ENCODE measurements around the gene CASR. TPM values are rescaled to one million over a fixed set of nuclear protein-coding genes. Genes with fewer than 3 reads are reported as not detected.
"Not testable (repeated sequence)": the region's sequence is repeated elsewhere in the genome, so short reads cannot be mapped to it uniquely, and the experiment has no call there.

The CASR gene
- total RNA-seq (ENCODE audit: unreplicated experiment) = not detected
- long read RNA-seq = 0 reads

GRCh38 chr3:122183521-122183892, at the start of gene CASR:
Gene CASR, plus strand, starts transcription at chr3:122183668. Its CDS starts 70,522 bp downstream, at chr3:122254190.
- peak; percentile 23 for DNase-seq (ENCODE audit: low spot score)
- Mint-ChIP-seq H3K4me3 (ENCODE audit: unreplicated experiment) (peak within 1 kb of the TSS; percentile 87), H3K4me1 (ENCODE audit: unreplicated experiment) (peaks cover 10% of the 10 kb centered on the region), H3K27me3 (ENCODE audit: unreplicated experiment) (peaks cover 13% of the 10 kb centered on the region), H3K27ac (ENCODE audit: unreplicated experiment) (no peak within 1 kb of the TSS), H3K9me3 (ENCODE audit: unreplicated experiment) (no peaks in the 10 kb centered on the region), H3K36me3 (ENCODE audit: low read depth, unreplicated experiment) (no peaks in the 10 kb centered on the region)
- TF ChIP-seq, protein P1, sequence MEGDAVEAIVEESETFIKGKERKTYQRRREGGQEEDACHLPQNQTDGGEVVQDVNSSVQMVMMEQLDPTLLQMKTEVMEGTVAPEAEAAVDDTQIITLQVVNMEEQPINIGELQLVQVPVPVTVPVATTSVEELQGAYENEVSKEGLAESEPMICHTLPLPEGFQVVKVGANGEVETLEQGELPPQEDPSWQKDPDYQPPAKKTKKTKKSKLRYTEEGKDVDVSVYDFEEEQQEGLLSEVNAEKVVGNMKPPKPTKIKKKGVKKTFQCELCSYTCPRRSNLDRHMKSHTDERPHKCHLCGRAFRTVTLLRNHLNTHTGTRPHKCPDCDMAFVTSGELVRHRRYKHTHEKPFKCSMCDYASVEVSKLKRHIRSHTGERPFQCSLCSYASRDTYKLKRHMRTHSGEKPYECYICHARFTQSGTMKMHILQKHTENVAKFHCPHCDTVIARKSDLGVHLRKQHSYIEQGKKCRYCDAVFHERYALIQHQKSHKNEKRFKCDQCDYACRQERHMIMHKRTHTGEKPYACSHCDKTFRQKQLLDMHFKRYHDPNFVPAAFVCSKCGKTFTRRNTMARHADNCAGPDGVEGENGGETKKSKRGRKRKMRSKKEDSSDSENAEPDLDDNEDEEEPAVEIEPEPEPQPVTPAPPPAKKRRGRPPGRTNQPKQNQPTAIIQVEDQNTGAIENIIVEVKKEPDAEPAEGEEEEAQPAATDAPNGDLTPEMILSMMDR (IDR thresholded peaks at IDR 0.05; ENCODE audit: unreplicated experiment) = no peak

GRCh38 chr3:122146466-122146865, 37.0 kb upstream of the CASR start:
- peaks cover 12% of the 10 kb centered on the region for H3K9me3 Mint-ChIP-seq (ENCODE audit: unreplicated experiment)
- TF ChIP-seq, protein P1 (IDR thresholded peaks at IDR 0.05; ENCODE audit: unreplicated experiment) = no peak
- DNase-seq (ENCODE audit: low spot score) = no peak
- no peak overlapping the region for H3K4me3 Mint-ChIP-seq (ENCODE audit: unreplicated experiment)
- H3K4me1 Mint-ChIP-seq (ENCODE audit: unreplicated experiment) = no peaks in the 10 kb centered on the region
- peaks cover 4% of the 10 kb centered on the region for H3K36me3 Mint-ChIP-seq (ENCODE audit: low read depth, unreplicated experiment)
- no peak overlapping the region for H3K27ac Mint-ChIP-seq (ENCODE audit: unreplicated experiment)
- H3K27me3 Mint-ChIP-seq (ENCODE audit: unreplicated experiment) = no peaks in the 10 kb centered on the region

DNA sequence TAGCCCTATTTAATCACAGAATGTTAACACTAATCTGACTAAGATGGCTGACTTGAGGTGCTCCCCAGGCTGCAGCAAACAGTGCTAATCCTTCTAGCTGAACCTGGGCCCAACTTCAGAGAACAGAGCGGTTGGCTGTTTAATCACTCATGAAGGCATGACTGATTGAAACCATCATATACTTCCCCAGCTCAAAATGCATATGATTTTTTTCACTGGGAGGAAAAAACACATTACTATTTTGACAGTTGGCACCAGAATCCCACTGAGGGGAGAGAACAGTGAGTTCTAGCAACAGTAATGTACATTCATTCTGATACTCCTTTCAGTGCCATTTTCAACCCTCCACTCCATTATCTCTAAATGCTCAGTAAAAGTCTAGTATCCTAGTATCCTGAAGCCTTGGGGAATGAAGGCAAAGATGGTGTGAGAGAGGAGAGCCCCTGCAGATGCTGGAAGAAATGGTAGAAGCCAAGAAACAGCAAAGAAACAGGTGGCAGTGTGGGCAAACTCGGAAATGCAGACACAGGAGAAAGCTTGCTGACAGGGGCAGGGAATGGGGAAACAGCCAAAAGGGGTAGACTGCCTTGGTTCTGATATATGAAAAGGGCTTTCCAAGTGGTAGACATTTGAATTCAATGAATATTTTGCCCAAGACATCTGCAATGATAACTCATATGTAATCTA, 34.4 kb upstream of the CASR start:
- TF ChIP-seq, protein P1 (IDR thresholded peaks at IDR 0.05; ENCODE audit: unreplicated experiment) = no peak
- DNase-seq (ENCODE audit: low spot score) = no peak
- H3K27ac Mint-ChIP-seq (ENCODE audit: unreplicated experiment) = no peak overlapping the region
- H3K27me3 Mint-ChIP-seq (ENCODE audit: unreplicated experiment) = no peaks in the 10 kb centered on the region
- H3K9me3 Mint-ChIP-seq (ENCODE audit: unreplicated experiment) = no peaks in the 10 kb centered on the region
- no peak overlapping the region for H3K4me3 Mint-ChIP-seq (ENCODE audit: unreplicated experiment)
- H3K4me1 Mint-ChIP-seq (ENCODE audit: unreplicated experiment) = no peaks in the 10 kb centered on the region
- no peaks in the 10 kb centered on the region for H3K36me3 Mint-ChIP-seq (ENCODE audit: low read depth, unreplicated experiment)

DNA sequence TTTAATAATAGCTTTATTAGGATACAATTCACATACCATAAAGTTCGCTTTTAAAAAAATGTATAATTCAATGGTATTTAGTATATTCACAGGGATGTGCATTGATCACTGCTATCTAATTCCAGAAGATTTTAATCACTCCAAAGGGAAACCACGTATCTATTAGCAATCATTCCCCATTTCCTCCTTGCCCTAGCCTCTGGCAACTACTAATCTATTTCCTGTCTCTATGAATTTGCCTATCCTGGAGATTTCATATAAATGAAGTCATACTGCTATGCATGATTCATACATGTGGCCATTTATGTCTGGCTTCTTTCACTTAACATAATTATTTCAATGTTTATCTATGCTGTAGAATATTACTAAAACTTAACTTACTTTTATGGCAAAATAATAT, 32.0 kb upstream of the CASR start:
- peaks cover 5% of the 10 kb centered on the region for H3K9me3 Mint-ChIP-seq (ENCODE audit: unreplicated experiment)
- no peaks in the 10 kb centered on the region for H3K36me3 Mint-ChIP-seq (ENCODE audit: low read depth, unreplicated experiment)
- no peaks in the 10 kb centered on the region for H3K4me1 Mint-ChIP-seq (ENCODE audit: unreplicated experiment)
- H3K27ac Mint-ChIP-seq (ENCODE audit: unreplicated experiment) = no peak overlapping the region
- TF ChIP-seq, protein P1 (IDR thresholded peaks at IDR 0.05; ENCODE audit: unreplicated experiment) = no peak
- no peak for DNase-seq (ENCODE audit: low spot score)
- H3K4me3 Mint-ChIP-seq (ENCODE audit: unreplicated experiment) = no peak overlapping the region
- no peaks in the 10 kb centered on the region for H3K27me3 Mint-ChIP-seq (ENCODE audit: unreplicated experiment)

GRCh38 chr3:122164983-122165382, 18.5 kb upstream of the CASR start:
- H3K36me3 Mint-ChIP-seq (ENCODE audit: low read depth, unreplicated experiment); H3K4me3 Mint-ChIP-seq (ENCODE audit: unreplicated experiment); H3K27me3 Mint-ChIP-seq (ENCODE audit: unreplicated experiment); H3K9me3 Mint-ChIP-seq (ENCODE audit: unreplicated experiment); H3K4me1 Mint-ChIP-seq (ENCODE audit: unreplicated experiment); DNase-seq (ENCODE audit: low spot score); H3K27ac Mint-ChIP-seq (ENCODE audit: unreplicated experiment): not testable (repeated sequence)

All from endothelial cell (in vitro differentiated cells).